ENCODE data around the gene KCNJ10.

DNA sequence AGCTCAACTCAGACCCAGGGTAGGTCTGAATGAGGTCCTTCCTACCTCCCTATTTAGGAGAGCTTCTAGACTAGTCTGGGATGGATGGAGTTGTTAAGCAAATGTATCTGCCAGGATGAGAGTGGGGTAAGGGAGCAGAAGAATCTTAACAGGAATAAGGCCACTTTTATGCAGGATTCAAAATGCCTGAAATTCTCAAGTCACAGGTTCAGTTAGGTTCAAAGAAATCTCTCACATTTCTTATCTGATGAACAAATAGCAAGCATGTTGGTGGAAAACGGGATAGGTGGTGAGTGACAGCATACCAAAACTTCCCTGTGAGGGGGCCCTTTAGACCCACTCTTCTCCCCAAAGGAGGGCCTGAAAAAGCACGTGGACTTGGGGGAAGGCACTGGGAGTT is 118.9 kb downstream of the KCNJ10 start:
- no peak for TF ChIP-seq CTCF (IDR thresholded peaks at IDR 0.05; ENCODE audit: borderline replicate concordance, extremely low read depth, low read length, poor library complexity, severe bottlenecking)
- no peak for TF ChIP-seq EZH2 (IDR thresholded peaks at IDR 0.05; ENCODE audit: borderline replicate concordance, low read depth, low read length, severe bottlenecking)
